ENCODE data around the gene SLC28A3.

The SLC28A3 gene

GRCh38 chr9:84255696-84256095, 84.9 kb downstream of the SLC28A3 start:
- TF ChIP-seq, protein P1, sequence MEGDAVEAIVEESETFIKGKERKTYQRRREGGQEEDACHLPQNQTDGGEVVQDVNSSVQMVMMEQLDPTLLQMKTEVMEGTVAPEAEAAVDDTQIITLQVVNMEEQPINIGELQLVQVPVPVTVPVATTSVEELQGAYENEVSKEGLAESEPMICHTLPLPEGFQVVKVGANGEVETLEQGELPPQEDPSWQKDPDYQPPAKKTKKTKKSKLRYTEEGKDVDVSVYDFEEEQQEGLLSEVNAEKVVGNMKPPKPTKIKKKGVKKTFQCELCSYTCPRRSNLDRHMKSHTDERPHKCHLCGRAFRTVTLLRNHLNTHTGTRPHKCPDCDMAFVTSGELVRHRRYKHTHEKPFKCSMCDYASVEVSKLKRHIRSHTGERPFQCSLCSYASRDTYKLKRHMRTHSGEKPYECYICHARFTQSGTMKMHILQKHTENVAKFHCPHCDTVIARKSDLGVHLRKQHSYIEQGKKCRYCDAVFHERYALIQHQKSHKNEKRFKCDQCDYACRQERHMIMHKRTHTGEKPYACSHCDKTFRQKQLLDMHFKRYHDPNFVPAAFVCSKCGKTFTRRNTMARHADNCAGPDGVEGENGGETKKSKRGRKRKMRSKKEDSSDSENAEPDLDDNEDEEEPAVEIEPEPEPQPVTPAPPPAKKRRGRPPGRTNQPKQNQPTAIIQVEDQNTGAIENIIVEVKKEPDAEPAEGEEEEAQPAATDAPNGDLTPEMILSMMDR (IDR thresholded peaks at IDR 0.05; ENCODE audit: borderline replicate concordance, insufficient read depth, low read depth, low read length) = no peak

DNA sequence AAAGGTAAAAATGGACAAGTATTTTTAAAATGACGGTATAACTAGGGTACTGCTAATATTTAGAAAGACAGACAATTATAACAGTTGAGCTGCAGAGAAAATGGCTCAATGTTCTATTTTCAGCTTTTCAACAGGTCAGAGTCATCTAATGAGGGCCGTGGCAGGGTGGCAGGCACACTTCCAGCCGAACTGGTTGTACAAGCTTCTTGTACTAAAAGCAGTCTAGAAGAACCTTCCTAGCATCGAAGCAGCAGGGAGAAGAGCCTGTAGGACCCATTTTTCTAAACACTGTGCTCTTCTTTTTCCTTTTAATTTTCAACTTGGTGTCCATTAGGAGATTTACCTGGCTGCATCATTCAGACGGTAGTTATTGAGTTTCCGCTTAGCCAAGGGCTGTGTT, 85.6 kb downstream of the SLC28A3 start:
- no peak overlapping the region for H3K4me3 ChIP-seq (ENCODE audit: low read depth, low read length)
- TF ChIP-seq, protein P1 (IDR thresholded peaks at IDR 0.05; ENCODE audit: borderline replicate concordance, insufficient read depth, low read depth, low read length) = no peak

More at GRCh38 chr9:84255696-84256095, 84.9 kb downstream of the SLC28A3 start:
- no peak overlapping the region for H3K4me3 ChIP-seq (ENCODE audit: low read depth, low read length)

GRCh38 chr9:84251921-84252320, 88.6 kb downstream of the SLC28A3 start:
- TF ChIP-seq, protein P1 (IDR thresholded peaks at IDR 0.05; ENCODE audit: borderline replicate concordance, insufficient read depth, low read depth, low read length) = no peak

DNA sequence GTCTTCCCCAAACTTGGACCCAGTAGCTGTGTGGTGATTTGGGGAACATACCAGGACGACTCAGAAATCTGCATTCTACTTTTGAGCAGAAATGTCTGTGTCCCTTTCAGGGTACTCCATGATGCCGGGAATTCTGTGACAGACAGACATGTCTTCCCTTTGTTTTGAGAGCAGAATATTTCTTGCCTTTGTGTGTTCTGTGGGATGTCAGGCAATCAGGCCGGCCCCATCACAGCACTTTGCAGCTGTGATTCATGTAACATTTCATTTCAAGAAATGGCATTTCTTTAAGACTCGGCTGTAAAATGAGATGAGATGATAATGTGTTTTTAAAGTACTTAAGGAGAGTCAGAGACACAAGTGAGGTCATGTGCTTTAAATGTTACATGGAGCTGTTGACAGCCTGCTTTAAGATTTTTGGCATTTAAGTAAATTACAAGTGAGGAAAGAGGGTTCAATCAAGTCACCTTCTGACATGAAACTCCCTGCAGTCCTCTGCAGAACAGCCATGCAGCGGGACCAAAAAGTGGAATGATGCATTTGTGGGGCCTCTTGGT, 98.7 kb downstream of the SLC28A3 start:
- H3K4me3 ChIP-seq (ENCODE audit: low read depth, low read length) = no peak overlapping the region
- TF ChIP-seq, protein P1 (IDR thresholded peaks at IDR 0.05; ENCODE audit: borderline replicate concordance, insufficient read depth, low read depth, low read length) = no peak

More at GRCh38 chr9:84251921-84252320, 88.6 kb downstream of the SLC28A3 start:
- no peak overlapping the region for H3K4me3 ChIP-seq (ENCODE audit: low read depth, low read length)

- TF ChIP-seq, protein P1 (IDR thresholded peaks at IDR 0.05; ENCODE audit: borderline replicate concordance, insufficient read depth, low read depth, low read length) = no peak
- no peak overlapping the region for H3K4me3 ChIP-seq (ENCODE audit: low read depth, low read length)
Measured at GRCh38 chr9:84239343-84239742, 101.2 kb downstream of the SLC28A3 start.

DNA sequence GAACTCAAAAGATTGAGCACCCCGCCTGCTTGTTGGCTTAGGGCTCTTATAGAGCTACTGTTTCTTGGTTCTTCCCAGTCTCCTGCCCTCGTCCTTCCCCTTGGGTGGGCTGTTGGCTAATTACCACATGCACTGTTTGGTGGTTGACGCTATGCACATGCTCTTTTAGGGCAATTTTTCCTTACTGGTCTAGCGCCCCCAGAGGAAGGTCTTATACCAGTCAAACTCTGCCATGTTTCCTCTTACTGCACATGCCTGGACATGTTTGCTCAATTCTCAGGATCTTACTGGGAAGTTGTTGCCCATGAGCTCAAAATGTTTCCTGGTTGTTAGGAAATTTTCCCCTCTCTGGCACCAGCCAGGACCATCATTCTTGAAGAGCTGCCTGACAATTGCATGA, 101.9 kb downstream of the SLC28A3 start:
- H3K4me3 ChIP-seq (ENCODE audit: low read depth, low read length) = no peak overlapping the region
- TF ChIP-seq, protein P1 (IDR thresholded peaks at IDR 0.05; ENCODE audit: borderline replicate concordance, insufficient read depth, low read depth, low read length) = peak; percentile 34; the same call in 1 of the 2 replicates

DNA sequence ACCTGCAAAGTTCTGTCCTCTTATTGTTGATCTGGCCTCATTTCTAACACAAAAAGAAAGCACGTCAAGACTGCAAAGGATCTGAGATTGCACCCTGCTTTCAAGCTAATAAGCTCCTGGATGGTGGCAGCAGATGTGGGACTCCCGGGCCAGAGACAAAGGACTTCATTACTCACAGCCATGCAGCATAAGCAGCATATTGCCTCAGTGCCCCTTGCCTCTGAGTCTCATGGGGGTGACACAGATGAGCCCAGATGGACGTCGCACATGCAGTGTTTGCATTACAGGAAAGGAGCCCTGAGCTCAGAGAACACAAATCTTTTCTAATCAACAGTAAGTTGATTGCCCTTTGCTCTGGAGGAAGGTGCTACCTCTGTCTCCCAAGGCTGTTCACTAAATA, 105.0 kb downstream of the SLC28A3 start:
- TF ChIP-seq, protein P1 (IDR thresholded peaks at IDR 0.05; ENCODE audit: borderline replicate concordance, insufficient read depth, low read depth, low read length) = no peak
- H3K4me3 ChIP-seq (ENCODE audit: low read depth, low read length) = no peak overlapping the region
